ENCODE data around the gene CCDC50. TPM values are rescaled to one million over a fixed set of nuclear protein-coding genes. Genes with fewer than 3 reads are reported as not detected.

Gene CCDC50
- total RNA-seq, 2 donors from 2014 or later = 41.8 to 48.6 TPM

DNA sequence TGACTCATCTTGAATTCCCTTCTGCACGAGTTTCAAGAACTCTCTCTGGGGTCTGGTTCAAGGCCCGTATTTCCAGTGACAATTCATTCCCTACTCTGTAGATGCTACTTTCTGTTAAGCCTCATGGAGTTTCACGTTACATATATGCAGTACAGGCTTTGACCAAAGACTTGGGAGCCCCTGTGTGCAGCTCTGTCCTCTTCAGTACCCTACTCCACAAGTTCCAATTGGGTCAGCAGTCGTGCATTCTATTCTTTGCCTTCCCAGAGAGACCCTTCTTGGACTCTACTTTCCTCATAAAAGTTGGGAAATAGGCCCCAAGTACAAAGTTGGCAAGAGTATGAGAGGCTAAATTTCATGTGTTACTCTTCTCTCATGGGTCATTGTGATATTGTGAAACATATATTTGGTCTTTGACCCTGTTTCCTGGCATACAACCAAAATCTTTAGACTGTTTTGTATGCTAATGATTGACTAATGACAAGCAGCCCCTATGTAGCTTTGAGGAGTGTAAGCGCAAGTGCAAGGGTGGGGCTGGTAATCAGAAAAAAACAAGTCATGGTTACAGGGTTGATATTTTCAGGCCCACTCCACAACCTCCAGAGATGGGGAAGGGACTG lies 15.0 kb upstream of the CCDC50 start:
- DNase-seq = no peak
- no peaks in the 10 kb centered on the region for H3K36me3 Mint-ChIP-seq (ENCODE audit: low read depth)
- Histone ChIP-seq H3K9ac (ENCODE audit: extremely low read depth, low read length, poor library complexity, severe bottlenecking) (no peak overlapping the region), H3K9me3 (ENCODE audit: control insufficient read depth, low read length) (no peaks in the 10 kb centered on the region), H3K27me3 (ENCODE audit: control insufficient read depth, insufficient read depth, low read length, poor library complexity, severe bottlenecking) (no peaks in the 10 kb centered on the region), H3K4me1 (ENCODE audit: control insufficient read depth, insufficient read depth, low read length) (no peaks in the 10 kb centered on the region), H3K27ac (ENCODE audit: low read depth, low read length) (no peak overlapping the region), H3K4me3 (ENCODE audit: low read length) (no peak overlapping the region), H3K36me3 (ENCODE audit: control insufficient read depth, insufficient read depth, low read length) (no peaks in the 10 kb centered on the region)
- TF ChIP-seq, protein P1, sequence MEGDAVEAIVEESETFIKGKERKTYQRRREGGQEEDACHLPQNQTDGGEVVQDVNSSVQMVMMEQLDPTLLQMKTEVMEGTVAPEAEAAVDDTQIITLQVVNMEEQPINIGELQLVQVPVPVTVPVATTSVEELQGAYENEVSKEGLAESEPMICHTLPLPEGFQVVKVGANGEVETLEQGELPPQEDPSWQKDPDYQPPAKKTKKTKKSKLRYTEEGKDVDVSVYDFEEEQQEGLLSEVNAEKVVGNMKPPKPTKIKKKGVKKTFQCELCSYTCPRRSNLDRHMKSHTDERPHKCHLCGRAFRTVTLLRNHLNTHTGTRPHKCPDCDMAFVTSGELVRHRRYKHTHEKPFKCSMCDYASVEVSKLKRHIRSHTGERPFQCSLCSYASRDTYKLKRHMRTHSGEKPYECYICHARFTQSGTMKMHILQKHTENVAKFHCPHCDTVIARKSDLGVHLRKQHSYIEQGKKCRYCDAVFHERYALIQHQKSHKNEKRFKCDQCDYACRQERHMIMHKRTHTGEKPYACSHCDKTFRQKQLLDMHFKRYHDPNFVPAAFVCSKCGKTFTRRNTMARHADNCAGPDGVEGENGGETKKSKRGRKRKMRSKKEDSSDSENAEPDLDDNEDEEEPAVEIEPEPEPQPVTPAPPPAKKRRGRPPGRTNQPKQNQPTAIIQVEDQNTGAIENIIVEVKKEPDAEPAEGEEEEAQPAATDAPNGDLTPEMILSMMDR (conservative IDR thresholded peaks at IDR 0.05) = no peak
- H3K4me3 Mint-ChIP-seq = no peak overlapping the region
- H3K27ac Mint-ChIP-seq = no peak overlapping the region
- WGBS, 2 experiments (ENCODE audit: insufficient coverage in 1 of 2, insufficient read length in 1 of 2) = 83 to 94% methylated on average over 2 to 5 of the region's 5 CpGs
- H3K4me1 Mint-ChIP-seq = peaks cover 7% of the 10 kb centered on the region
- H3K9me3 Mint-ChIP-seq = peaks cover 10% of the 10 kb centered on the region
- H3K27me3 Mint-ChIP-seq (ENCODE audit: insufficient read depth) = no peaks in the 10 kb centered on the region

DNA sequence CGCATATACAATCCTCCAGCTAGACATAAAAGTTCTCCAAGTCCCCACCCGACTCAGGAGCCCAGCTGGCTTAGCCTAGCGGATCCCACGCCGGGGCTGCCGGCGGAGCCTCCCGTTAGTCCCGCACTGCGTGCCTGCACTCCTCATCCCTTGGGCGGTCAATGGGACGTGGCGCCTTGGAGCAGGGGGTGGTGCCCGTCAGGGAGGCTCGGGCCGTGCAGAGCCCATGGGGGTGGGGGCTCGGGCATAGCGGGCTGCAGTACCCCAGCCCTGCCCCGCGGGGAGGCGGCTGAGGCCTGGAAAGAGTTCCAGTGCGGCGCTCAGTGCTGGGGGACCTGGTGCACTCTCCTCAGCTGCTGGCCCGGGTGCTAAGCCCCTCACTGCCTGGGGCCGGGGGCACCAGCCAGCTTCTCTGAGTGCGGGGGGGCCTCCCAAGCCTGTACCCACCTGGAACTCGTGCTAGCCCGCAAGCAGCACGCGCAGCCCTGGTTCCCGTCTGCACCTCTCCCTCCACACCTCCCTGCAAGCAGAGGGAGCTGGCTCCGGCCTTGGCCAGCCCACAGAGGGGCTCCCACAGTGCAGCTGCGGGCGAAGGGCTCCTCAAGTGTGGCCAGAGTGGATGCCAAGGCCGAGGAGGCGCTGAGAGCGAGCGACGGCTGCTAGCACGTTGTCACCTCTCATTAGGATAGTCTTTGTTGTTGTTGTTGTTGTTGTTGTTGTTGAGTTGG lies 12.2 kb upstream of the CCDC50 start:
- Mint-ChIP-seq H3K36me3 (ENCODE audit: low read depth) (no peaks in the 10 kb centered on the region), H3K27ac (no peak overlapping the region), H3K4me3 (no peak overlapping the region), H3K4me1 (peaks cover 3% of the 10 kb centered on the region), H3K27me3 (ENCODE audit: insufficient read depth) (no peaks in the 10 kb centered on the region), H3K9me3 (peaks cover 6% of the 10 kb centered on the region)
- Histone ChIP-seq H3K9me3 (ENCODE audit: control insufficient read depth, low read length) (no peaks in the 10 kb centered on the region), H3K4me3 (ENCODE audit: low read length) (no peak overlapping the region), H3K4me1 (ENCODE audit: control insufficient read depth, insufficient read depth, low read length) (no peaks in the 10 kb centered on the region), H3K27ac (ENCODE audit: low read depth, low read length) (no peak overlapping the region), H3K36me3 (ENCODE audit: control insufficient read depth, insufficient read depth, low read length) (no peaks in the 10 kb centered on the region), H3K9ac (ENCODE audit: extremely low read depth, low read length, poor library complexity, severe bottlenecking) (no peak overlapping the region), H3K27me3 (ENCODE audit: control insufficient read depth, insufficient read depth, low read length, poor library complexity, severe bottlenecking) (no peaks in the 10 kb centered on the region)
- no peak for DNase-seq
- TF ChIP-seq, protein P1 (conservative IDR thresholded peaks at IDR 0.05) = no peak
- 94 to 100% methylated on average over 9 to 40 of the region's 40 CpGs for WGBS, 2 experiments (ENCODE audit: insufficient coverage in 1 of 2, insufficient read length in 1 of 2)

GRCh38 chr3:191320316-191320715 lies 8.9 kb upstream of the CCDC50 start:
- peaks cover 6% of the 10 kb centered on the region for H3K9me3 Mint-ChIP-seq
- no peak overlapping the region for H3K4me3 Mint-ChIP-seq
- 83 to 96% methylated on average over 5 of the region's 5 CpGs for WGBS, 2 experiments (ENCODE audit: insufficient coverage in 1 of 2, insufficient read length in 1 of 2)
- no peak overlapping the region for H3K9ac ChIP-seq (ENCODE audit: extremely low read depth, low read length, poor library complexity, severe bottlenecking)
- H3K9me3 ChIP-seq (ENCODE audit: control insufficient read depth, low read length) = no peaks in the 10 kb centered on the region
- no peak overlapping the region for H3K27ac Mint-ChIP-seq
- no peak for DNase-seq
- no peak overlapping the region for H3K4me3 ChIP-seq (ENCODE audit: low read length)
- H3K4me1 Mint-ChIP-seq = peaks cover 3% of the 10 kb centered on the region
- no peaks in the 10 kb centered on the region for H3K36me3 ChIP-seq (ENCODE audit: control insufficient read depth, insufficient read depth, low read length)
- no peaks in the 10 kb centered on the region for H3K4me1 ChIP-seq (ENCODE audit: control insufficient read depth, insufficient read depth, low read length)
- TF ChIP-seq, protein P1 (conservative IDR thresholded peaks at IDR 0.05) = no peak
- no peaks in the 10 kb centered on the region for H3K27me3 Mint-ChIP-seq (ENCODE audit: insufficient read depth)
- no peak overlapping the region for H3K27ac ChIP-seq (ENCODE audit: low read depth, low read length)
- H3K36me3 Mint-ChIP-seq (ENCODE audit: low read depth) = no peaks in the 10 kb centered on the region
- H3K27me3 ChIP-seq (ENCODE audit: control insufficient read depth, insufficient read depth, low read length, poor library complexity, severe bottlenecking) = no peaks in the 10 kb centered on the region
